ENCODE data around the gene RASEF. TPM values are rescaled to one million over a fixed set of nuclear protein-coding genes. Genes with fewer than 3 reads are reported as not detected.

The RASEF gene
- under 0.01 and 0.28 TPM in 2 replicates for total RNA-seq

DNA sequence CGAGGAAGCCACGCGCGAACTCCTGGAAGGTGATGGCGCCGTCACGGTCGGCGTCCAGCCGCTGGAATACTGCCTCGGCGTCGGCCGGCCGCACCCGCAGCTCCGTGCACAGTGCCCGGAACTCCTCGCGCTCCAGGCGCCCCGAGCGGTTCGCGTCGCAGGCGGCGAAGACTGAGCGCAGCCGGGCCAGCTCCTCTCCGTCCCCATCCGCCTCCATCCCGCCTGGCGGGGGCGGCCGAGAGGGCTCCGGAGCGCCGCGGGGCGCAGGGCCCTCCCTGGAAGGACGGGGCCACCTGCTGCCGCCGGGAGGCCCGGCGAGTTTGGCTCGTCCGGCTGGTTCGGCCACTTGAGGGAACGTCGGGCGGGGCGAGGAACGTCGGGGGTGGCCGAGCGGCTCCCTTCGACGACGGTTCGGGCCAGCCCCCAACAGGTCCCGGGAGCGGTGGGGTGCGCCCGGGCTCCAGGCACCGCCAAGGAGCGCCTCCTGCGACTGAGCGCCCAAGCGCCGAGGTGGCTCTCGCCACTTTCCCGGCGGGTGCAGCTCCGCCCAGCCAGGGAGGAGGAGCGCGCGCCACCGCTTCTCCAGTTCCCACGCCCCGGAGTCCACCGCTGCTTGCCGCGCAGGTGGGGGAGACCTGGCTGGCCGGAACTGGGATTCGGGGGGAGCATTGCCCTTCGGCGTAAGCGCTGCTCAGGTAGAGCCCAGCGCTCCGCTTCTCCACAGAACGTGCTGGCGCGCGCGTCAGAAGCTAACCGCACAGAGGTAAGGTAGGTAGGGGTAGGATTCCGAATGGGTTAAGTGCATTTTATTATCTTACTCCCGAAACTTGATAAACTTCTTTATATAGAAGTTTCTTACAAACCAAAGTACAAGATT lies at the start of gene RASEF:
TSS of gene RASEF (minus strand) at position 492 of the 877 bp plus-strand sequence. CDS start at position 217, 275 bp downstream.

Data from regular cardiac myocyte (primary cell).